Stimulated activated CD4-positive, alpha-beta T cell treated with anti-CD3 and anti-CD28 coated beads, TNF-alpha, amount 100 ng/mL, for 4 hours (primary cell): ENCODE data around the gene WWTR1.

Source experiments
- DNase-seq, 3 experiments: peaks; one replicate each; pipeline ENCODE4 v3.0.0-alpha.2; 2020; ENCODE audit warnings: low read depth in 3 of 3

The WWTR1 gene

DNA sequence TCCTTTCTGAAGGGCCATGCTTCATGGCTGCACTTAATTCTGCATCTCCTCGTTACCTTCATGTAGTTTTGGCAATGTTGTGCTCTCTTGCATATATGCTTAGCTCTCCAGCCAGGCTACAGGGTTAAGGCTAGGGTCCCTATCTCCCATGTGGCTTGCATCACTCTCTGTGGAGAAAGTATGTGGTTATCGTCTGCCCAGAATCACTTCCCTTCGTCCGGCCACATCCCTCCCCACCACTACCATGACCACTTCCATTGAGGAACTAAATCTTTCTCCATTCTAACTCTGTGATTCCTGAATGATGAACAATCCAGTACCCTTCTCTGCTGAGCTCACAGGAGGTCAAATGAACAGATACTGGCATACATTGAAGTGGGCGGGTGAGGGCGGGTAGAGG, 34.0 kb downstream of the WWTR1 start:
- DNase-seq = no peak

DNA sequence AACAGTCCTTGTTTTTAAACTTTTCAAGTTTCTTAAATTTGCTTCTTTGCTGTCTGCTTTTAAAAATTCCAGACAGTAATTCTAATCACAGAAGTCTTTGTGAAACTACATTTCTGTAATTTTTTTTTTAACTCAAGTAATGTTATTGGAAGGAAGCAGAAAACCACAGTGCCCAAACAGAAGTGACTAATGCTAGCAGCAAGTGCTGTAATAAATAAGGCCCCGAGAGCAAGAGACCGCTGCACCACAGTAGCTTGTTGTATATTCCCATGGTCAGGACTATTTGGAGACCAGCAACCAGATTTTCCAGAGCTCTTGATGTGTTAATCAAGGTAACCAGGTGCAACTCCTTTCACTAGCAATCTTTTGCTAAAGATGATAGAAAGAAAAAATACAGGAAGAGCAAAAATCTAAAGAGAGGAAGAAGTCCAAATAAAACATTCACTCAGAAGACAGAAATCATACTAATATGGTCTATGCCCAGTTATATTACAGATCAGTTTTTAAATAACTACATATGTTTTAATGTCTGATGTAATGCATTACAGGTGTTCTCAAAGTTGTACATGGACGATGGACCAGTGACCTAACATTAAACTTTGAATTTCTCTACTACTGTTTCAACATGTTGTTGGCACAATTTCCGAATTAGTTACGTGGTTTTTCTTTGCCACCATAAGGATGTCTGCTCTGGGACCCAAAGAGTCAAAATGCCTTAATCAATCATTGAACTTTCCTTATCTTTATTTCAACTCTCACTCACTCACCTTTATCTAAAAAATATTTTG, 36.4 kb downstream of the WWTR1 start:
- no peak for DNase-seq

- no peak for DNase-seq
These were observed 37.4 kb downstream of the WWTR1 start for GRCh38 chr3:149620291-149621020.

GRCh38 chr3:149619136-149619535, 38.7 kb downstream of the WWTR1 start:
- DNase-seq = no peak

DNA sequence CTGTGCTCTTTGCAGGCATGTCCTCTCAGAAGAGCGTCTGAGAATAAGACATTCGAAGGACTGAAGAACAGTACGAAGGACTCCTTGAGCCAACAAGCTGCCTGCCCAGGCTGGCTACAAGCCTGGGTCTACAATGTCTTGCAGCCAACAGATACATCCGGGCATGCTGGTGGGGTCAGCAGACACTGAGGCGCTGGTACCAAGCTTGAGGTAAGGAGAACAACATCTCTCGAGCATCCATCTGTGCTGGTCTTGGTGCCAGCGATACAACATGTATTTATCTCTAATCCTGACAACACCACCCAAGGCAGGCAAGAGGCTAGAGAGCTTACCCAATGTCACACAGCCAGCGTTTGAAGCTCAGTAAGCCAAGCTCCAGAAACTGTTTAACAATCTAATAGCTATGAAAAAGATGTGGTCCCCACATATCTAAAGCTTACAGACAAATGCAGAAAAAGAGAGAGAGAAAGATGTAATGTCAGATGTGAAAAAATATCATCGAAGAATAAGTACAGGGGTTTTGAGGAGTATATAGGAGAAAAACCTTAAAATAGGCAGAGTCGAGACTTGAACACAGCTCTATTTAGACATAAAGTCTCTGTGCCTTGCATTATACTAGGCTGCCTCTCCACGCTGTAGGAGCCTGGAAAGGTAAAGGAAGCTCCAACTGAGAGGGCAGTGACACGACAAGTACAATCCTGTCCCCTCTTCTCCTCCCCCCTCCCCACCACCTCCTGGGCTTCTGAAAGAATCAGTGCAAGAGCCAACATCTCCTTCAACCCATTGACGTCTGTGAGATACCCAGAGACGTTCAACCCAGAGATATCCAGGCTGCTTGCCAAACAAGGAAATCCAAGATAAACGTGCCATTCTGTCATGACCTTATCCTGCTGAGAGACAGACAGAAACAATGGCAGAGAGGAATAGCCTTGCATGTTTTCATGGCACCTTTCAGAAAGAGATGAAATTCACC, 39.4 kb downstream of the WWTR1 start:
- no peak for DNase-seq

- no peak for DNase-seq
These were observed 42.0 kb downstream of the WWTR1 start for GRCh38 chr3:149615731-149616221.

GRCh38 chr3:149613988-149614387, 43.8 kb downstream of the WWTR1 start:
- no peak for DNase-seq

GRCh38 chr3:149612456-149612855, 45.4 kb downstream of the WWTR1 start:
- DNase-seq = no peak

DNA sequence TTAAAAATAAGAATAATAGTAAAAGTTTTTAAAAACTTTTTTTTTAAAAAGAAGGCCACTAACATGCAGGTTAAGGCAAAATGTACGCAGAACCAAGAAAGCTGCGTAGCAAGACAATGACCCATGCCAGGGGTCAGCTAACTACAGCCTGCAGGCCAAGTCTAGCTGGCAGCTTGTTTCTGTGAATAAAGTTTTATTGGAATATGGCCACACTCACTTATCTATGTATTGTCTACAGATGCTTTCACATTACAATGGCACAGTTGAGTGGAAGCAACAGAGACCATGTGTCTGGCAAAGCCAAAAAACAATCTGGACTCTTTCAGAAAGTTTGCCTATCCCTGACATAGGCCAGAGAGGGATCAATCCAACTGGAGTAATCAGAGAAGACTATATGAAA, 46.7 kb downstream of the WWTR1 start:
- DNase-seq = no peak

DNA sequence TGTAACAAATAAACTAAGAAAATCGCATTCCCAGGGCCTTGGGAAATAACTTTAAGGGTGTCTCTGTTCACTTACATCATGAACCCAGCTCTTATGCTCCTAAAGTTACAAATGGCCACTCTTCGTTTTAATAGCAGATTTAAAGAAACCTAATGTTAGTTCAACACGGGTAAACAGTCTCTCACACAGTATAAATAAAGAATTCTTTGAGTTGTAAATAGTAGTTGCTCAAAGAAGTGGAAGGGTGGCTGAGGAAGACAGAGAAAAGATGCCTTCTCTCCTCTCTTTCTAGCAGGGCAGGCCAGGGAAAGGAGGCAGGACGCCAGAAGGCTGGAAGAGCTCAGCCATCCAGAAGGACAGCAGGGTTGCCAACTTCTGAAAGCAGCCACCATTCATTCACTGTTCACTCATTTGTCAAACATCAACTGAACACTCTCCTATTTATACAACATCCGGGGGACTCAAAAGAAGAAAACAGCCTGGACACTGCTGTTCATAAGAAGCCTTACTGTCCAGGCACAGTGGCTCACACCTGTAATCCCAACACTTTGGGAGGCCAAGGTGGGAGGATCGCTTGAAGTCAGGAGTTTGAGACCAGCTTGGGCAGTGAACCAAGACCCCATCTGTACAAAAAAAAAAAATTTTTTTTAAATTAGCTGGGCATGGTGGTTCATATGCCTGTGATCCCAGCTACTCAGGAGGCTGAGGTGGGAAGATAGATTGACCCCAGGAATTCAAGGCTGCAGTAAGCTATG, 47.3 kb downstream of the WWTR1 start:
- no peak for DNase-seq

GRCh38 chr3:149609595-149609994, 48.2 kb downstream of the WWTR1 start:
- DNase-seq = no peak

DNA sequence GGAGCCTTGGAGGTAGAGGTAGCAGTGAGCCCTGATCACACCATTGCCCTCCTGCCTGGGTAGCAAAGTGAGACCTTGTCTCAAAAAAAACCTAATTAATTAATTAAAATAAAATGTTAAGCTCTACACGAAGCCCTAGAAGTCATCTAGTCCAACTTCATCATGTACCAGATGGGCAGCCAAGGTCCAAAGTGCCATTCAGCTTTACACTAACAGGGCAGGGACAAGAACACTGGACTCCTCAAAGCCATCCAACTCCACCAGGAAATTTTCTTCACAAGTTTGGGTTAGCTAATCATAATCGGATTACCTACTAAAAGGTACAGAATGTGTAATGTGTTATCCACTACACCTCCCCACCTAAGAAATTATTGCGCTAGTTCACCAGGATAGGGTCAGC, 48.8 kb downstream of the WWTR1 start:
- DNase-seq = no peak

DNA sequence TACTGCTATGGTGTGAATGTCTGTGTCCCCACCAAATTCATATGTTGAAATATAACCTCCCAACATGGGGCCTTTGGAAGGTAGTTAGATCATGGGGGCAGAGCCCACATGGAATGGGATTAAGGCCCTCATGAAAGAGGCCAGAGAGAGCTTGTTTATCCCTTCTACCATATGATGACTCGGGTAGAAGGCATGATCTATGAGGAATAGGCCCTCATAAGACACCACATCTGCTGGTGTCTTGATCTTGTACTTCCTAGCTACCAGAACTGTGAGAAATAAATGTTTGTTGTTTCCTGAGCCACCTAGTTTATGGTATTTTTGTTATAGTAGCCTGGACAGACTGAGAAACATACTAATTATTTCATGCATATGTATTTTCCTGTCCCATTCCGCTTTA, 51.9 kb downstream of the WWTR1 start:
- DNase-seq = no peak

DNA sequence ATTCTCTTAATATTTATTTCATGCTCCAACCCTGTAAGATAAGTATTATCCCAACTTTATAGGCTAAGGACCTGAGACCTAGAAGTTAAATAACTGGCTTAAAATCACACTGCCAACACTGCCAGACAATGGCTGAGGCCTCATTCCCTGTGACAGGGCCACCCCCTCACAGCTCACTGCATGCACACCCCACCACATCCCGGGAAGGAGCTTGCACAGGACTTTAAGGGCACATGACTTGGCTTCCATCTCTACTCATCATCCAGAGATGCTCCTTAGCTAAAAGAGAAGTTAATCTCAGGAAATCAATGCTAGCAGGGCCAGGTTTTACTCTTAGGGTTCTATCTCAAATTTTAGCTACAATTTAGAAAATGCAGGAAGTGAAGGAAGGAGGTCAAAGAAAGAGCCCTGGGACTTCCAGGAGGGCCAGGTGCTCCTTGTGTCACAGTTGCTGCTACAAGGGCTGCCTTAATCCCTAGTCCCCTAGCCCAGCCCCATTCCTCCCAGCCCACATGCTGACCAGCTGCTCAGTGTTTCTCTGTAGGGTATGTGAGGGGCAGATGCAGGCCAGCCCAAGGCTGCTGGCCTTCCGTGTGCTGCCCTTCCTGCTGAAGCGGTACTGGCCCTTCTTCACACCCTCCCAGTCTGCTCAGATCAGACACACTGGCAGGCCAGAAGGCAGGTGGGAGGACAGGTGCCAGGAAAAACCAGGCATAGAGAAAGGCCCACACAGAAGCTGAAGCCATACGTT, 53.5 kb downstream of the WWTR1 start:
- DNase-seq = no peak

GRCh38 chr3:149603126-149604074, 54.4 kb downstream of the WWTR1 start:
- DNase-seq = no peak

- DNase-seq = no peak
These were observed 57.2 kb downstream of the WWTR1 start for GRCh38 chr3:149600634-149601033.

DNA sequence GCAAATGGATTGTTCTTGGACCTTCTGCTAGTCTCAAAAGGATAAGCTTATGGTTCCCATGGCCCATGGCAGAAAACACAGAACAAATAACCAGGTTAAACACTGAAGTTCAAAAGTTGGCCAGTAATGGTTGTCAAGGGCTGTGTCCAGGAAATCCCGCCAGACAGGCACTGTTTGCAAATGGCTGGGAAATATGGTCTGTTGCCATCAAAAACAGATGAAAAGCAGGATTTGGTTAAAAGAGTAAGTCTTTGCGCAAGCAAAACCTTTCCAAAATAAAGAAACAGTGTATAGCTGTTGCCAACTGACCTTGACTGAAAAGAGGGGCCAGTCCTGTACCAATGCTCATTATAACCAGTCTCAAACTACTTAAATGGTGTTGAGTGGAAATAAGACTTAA, 58.6 kb downstream of the WWTR1 start:
- no peak for DNase-seq

- DNase-seq = no peak
These were observed 61.6 kb downstream of the WWTR1 start for GRCh38 chr3:149596134-149596770.
